GM18511 (cell line): Measurements from ENCODE around the gene DUSP23.

Source experiments
- ATAC-seq: cut with Tn5 transposase; IDR thresholded peaks from one replicate; pipeline ENCODE4 v1.9.1; 2021; ENCODE audit warnings: mild to moderate bottlenecking, moderate library complexity; ENCODE audit not compliant: unreplicated experiment

The DUSP23 gene

DNA sequence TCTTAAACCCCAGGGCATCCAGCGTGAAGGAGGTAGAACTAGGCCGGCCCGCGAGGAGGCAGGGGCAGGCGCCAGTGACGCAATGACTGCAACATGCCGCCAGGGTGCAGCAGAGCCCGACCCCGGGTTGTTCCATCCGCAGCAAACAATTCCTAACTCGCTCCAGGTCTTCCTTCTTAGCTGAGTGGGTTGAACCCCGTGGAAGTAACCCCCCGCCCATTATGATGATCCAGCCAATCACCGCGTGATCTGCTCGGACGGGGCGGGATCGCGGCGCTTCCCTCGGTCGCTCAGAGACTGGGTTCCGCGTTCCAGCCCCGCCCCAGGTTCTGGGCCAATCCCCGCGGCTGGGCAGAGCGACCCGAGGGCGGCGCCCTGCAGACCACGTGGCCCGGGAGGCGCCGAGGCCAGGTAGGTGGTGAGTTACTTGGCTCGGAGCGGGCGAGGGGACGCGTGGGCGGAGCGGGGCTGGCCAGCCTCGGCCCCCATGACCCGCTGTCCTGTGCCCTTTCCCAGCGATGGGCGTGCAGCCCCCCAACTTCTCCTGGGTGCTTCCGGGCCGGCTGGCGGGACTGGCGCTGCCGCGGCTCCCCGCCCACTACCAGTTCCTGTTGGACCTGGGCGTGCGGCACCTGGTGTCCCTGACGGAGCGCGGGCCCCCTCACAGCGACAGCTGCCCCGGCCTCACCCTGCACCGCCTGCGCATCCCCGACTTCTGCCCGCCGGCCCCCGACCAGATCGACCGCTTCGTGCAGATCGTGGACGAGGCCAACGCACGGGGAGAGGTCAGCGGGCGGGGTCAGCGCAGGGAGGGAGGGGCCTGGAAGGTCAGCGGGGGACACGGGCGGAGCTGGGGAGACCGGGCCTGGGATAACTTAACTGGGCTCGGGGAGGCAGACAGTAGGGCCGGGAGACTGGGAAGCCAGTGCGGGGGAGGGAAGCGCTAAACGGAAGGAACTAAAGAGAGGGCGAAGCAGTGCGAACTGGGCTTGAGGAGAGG, at the start of gene DUSP23:
Gene DUSP23, plus strand, starts transcription at position 380 of the 1,000 bp plus-strand sequence. Its CDS starts 139 bp downstream, at position 519.
- ATAC-seq, result peak; percentile 99

DNA sequence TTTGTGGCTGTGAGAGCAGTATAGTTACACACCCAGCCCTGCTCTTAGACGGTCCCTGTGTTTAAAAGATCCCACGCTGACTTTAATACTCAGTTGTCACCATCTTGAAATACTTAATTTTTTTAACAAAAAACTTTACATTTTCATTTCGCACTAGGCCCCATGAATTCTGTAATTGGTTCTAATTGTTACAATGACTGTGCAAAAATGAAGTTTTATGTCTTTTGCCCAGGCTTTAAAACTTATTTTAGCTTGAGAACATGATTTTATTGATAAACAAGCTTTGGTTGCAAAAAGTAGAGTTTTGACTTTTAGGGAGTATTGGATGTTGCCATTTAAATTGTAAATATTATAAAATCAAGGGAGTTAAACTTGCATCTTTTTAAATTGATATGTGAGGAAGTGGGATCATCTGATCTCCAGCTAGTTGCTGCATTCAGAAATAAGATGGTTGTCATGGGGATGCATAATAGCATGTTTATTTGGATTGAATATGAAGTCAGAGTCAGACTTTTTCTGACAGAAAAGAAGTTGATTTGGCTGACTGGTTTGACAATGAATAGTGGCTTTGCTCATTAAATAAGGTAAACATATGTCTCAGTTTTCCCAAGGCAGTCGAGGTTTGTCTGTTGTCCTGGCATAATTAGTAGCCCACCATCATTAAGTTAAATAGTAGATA, 43.4 kb upstream of the DUSP23 start:
- no peak for ATAC-seq

DNA sequence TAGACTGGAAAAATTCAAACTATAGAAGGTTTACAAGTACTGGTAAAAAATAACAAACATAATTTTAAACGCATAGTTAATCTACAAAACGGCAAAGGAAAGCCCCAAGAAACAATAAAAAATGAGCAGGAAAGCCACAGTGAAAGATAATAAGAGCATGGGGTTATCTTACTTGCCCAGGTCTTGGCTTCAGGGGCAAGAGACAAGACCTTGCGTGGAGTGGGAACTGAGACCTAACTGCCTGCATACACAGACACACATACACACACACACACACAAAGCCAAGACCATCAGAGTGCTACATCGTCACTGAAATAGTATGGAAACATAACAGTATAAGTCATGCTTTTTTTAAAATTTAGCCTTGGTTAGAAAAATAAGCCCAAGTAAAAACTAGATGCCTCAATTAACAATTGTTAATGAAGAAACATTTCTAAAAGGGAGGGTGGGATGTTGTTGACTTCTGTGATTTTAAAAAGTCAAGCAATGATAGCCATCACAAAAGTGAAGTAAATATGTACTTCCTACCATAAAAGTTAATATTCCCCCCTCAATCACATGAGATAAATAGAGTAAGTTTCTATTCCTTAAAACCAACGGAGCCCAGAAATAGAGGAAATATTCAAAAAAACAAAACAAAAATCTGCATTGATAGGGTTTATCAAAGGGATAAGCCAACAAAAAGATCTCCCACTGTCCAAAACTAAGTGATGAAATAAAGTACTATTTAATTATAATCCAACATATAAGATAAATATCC, 36.9 kb upstream of the DUSP23 start:
- no peak for ATAC-seq

DNA sequence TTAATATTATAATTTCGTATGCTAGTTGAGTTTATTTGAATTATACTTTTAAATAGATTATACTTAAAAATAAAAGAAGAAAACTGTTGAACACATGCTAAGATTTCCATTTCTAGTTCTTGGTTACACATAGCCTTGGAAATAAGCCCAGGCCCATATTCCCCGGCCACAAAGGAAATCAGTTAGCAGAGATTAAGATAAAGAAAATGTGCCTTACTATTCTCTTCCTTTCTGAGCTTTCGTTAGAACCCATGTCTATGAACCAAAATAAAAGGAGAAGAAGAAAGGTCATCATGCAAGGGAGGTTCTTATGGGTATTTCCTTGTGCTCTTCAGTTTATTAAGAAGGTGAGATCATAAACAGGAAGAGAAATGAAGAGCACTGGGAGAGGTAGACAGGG, 34.1 kb upstream of the DUSP23 start:
- no peak for ATAC-seq

DNA sequence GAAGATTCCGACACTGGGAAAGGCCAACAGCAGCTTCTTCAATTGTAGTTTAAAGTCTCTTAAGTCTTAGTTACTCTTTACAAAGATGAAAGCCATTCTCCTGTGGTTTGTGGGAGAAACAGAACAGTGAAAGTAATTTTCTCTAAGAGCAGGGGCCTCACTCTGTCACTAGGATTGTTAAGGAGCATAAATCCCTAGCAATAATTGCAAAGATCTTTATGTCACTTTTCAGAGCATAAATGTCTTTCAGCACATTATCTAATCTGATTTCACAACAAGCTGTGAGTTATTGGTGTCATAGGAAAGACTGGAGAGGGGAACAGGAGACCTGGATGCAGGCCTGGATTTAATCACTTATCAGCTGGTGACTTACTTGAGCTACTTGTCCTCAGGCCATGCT, 32.4 kb upstream of the DUSP23 start:
- ATAC-seq, result no peak

DNA sequence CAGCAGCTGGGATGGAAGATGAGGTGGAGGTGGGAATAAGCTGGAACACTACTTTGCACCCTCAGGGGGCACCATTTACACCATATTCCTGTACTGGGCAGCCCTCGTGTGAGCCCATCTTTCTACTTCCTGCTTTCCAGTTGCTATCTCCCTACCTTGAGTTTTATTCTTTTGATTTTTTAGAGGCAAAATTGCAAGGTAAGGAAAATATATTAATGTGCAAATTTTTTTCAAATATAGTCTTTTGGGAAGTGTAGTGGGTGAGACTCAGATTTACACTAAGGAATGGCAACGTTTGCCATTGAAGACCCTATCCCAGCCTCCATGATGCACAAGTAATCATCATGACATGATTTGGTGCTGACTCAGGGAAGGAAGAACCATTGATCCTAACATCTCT, 31.1 kb upstream of the DUSP23 start:
- ATAC-seq, result no peak

DNA sequence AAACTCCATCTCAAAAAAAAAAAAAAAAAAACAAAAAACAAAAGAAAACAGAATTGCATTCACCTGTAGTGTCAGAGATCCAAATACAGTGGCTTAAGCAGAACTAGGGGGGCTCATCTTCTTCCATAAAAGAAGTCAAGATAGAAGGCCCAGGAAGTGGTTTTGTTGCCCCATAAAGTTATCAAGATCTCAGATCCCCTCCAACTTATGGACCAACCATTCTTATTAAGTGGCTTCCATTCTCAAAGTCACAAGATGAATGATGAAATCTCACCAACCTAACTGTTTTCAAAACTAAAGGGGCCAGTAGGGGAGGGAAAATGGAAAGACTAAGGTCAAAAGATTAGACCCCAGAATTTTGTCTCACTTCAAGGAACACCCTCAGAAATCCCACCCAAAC, 30.1 kb upstream of the DUSP23 start:
- ATAC-seq, result no peak

DNA sequence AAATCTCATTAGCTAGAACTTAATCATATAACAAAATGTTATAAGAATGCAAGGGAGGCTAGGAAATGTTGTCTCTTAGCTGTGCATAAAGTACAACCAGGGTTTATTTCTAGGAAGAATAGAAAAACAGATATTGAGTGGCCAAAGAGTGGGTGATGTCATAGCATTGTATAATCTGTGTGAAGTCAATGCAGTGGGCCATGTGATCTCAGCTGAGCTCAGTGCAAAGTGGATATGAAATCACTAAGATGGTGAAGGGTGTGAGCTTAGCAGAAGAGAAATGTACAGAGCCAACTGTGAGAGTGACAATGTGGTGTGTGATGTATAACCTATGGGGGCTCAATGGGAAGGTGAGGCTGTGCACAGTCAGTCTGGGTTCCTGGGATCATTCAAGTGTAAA, 29.7 kb upstream of the DUSP23 start:
- ATAC-seq, result no peak

DNA sequence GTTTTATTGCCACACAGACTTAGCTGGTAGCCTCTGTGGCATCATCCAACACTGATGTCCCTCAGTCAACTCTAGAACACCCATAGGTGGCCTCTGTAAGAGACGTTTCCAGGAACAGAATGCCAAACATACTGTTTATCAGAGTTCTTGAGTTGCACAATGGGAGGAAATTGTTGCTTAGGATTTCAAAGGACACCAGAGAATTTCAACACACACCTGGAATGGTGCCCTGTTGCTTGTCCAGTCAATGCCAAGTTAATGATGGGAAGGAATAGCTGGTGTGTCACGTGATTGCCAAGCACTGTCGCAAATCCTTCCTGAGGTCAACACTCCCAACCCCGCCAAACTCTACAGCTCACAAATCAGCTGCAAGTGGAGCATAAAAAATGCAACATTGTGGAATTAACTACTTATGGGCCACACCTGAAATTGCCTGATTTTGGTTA, 28.6 kb upstream of the DUSP23 start:
- no peak for ATAC-seq

DNA sequence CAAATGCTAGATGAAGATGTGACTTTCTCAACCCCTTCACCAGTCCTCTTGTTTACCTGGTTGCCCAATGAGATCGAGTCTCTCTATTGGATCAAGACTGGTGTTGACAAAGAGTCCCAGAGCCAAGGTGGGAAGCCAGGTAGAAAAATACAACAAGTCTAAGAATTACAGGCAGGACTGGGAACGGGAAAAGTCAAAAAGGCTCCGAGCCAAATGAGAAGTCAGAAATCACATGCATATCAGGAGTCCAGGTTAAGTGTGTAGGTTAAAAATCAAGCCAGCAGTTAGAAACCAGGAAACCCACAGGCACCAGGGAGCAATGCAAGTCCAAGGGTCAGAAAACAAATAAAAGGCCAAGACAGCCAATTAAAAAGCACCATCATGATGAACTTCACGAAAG, 27.4 kb upstream of the DUSP23 start:
- no peak for ATAC-seq

DNA sequence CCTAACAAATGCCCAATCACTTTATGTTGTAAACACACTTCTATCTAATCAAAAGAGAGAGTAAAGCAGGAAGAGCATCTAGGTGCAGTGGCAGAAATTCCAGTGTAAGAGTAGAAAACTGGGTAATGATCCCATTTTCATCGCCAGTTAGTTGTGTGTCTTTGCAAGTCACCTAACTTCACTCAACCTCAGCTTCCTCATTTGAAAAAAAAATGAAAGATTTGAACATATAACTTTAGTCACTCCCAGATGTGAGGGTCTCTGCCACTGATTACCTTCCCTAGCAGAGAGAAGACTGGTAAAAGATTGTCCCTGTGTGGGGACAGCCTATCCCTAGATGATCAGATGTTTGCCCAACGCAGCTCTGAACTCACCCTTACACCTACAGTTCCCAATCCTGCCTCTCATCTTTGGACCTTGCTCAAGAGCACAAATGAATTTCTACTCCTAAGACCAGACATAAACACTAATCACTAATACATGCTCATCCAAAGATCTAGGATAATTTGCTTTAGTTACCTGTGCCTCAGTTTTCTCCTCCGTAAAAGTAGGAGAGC, 25.2 kb upstream of the DUSP23 start:
- ATAC-seq, result no peak

DNA sequence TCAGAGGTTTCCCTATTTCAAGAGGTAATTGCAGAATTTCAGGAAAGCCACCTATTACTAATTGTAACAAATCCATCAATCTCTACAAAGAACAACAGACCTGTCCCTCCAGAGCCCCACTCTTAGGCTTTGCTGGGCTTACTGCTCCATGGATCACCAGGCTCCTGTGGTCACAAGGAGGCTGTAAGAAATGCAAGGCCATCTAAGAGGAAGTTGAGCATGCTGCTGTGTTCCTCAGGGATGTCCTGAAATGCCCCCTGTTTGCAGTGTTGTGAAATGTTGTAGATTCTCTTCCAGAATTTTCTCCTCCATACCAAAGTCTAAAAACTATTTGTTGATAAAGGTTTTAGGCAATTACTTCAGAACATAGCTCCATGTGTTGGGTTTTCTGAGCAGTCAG, 24.4 kb upstream of the DUSP23 start:
- ATAC-seq, result no peak

DNA sequence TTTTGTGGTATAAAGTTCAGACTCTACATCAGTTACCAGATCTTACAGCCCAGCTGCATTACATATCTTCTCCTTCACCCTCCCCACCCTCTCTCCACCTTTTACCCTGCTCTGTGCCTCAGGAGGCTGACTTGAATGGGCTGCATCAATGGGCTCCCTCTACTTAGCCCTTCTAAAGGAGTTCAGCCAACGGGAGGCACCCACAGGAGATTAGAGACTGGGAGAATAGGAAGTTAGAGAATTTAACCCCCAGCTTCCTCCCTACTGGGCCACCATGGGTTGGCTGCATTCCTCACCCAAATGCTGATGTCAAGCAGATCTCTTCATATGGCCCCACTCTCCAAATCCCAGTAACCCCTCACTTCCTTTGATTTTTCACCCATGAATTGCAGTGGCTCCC, 17.1 kb upstream of the DUSP23 start:
- no peak for ATAC-seq

DNA sequence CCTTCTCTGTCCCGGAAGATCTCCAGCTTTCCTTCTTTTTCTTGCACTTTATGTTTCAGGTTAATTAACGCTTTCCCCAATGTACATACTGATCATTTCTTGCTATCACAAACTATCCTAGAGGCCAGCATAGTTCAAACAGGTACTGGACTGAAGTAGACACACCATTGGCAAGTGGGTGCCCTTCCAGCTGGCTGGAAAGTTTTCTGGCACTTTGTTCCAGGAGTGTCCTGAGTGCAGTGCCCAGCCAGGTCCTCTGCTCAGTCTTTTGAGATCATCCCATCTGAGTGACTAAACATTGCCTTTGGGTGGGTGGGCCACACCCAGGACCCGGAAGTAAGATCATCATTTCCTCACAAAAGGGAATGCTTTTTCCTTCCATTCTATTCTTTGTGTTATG, 15.0 kb upstream of the DUSP23 start:
- ATAC-seq, result no peak

DNA sequence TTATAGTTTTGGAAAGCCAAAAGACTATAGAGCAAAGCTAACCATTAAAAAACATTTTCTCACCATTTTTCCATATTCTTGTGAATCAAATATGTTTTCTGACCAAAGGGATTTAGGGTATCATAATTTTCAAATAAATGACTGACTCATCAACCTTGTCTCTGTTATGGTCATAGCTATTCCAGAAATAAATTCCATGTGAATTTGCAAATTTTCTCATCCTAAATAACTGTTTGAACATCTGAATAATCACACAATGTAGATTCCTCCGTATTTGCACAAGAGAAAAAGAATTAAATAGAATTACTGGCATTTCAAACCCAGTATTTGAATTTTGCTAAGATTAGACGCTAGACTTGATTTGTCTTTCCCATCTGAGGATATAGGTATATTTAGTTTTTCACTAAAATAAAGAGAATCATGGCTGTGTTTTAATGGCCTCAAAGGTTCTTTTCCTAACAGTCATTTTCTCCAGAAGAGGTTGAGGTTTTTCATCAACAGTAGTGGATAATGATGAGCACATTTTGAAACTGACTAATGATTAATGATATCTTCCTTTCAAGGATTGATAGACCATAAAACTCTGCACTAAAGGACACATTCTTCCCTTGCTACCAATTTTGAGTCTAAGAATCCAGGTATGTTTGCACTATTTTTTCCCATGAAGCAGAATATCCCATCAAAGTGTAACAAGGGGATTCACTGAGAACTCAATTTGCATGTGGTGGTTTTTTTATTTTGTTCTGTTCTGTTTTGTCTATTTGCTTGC, 9.5 kb upstream of the DUSP23 start:
- ATAC-seq, result no peak

DNA sequence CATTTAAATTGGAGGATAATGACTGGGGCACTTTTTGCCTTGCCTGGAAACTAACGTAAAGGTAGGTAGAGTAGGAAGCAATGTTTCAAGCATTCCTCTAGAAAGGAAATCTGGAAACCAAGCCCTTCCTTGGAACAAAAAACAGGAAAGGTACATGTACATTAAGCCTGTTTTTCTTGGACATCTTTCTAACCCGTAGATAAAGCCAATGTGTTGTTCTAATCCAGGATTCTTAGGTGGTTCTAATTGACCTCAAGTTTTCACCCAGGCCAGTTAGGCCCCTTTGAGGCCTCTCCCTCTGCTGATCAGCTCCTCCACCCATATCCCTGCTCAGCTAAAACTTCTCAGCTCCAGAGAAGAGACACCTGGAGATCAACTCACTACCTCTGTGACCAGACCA, 6.3 kb upstream of the DUSP23 start:
- no peak for ATAC-seq

DNA sequence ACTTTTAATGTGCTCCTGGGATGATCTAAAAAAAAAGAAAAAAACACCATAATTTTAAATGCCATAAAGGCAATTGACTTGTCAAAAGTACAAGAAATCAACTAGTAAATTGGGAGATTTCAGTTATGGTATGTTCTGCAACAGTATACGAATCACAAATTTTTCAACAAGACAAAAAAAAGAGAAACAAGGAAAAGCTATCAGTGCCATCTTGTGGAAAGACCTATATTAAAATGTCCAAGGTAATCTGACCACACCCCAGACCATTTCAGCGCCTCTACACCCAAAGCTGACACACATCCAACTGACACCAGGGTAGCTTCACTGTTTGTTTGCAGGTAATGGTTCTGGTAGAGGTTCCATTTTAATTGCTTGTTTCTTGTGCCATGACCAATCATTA, 5.0 kb upstream of the DUSP23 start:
- ATAC-seq, result no peak

DNA sequence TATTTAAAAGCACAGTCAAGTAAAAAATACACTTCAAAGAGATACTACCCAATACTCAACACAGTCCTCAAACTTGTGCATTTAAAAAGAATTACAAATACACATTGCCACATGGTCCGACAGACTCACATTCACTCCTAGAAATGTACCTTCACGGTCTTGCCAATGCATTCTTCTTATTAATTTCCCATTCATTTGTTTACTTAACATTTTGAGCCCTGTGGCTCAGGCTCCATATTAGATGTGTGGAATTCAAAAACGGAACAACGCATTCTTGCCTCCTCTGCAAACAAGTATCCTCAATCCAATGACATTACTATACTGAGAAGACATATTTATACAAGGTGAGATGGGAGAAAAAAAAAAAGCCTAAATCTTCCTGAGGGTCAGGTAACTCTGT, 2.5 kb upstream of the DUSP23 start:
- no peak for ATAC-seq

DNA sequence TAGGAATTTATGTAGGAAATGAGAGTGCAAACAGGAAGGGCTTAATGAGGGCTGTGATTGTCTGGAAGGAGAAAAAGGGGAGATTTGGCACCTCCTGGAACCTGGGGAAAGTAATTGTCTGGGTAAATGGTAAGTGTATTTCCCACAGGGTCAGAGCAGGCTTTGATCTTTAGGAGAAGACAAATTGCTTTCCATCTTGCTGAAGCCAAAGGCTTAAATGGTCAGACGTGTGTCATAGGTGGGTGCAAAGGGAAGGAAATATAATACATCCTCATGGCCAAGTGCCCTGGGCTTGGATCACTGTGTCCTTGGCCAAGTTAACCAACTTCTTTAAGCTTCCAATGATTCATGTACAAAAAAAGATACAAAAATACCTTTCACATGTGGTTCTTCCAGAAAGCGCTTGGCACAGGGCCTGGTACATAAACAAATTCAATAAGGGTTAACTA, 1.3 kb upstream of the DUSP23 start:
- no peak for ATAC-seq

DNA sequence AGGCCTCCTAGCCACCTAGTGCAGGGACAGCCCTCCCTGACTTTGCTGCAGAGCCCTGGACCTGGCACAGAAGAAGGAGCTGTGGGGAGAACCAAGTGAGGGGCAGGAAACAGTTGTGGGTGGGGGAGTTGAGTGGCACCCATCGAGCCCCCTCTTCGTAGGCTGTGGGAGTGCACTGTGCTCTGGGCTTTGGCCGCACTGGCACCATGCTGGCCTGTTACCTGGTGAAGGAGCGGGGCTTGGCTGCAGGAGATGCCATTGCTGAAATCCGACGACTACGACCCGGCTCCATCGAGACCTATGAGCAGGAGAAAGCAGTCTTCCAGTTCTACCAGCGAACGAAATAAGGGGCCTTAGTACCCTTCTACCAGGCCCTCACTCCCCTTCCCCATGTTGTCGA, 1.2 kb downstream of the DUSP23 start:
- no peak for ATAC-seq
